Neuronal stem cell (in vitro differentiated cells): ENCODE results near the gene C2orf92.

Experiments used
- DNase-seq: peaks from one replicate; pipeline ENCODE4 v3.0.0-alpha.2; 2013; ENCODE audit warnings: low spot score
- H2AFZ ChIP-seq: one replicate; pipeline ENCODE4 v1.6.1; 2013; ENCODE audit warnings: mild to moderate bottlenecking, low read length, inconsistent platforms
- H2AK5ac ChIP-seq: 2 replicates; pipeline ENCODE4 v1.6.1; 2013; ENCODE audit warnings: low read depth, mild to moderate bottlenecking, inconsistent platforms, low read length, moderate library complexity, mixed read lengths
- H2BK120ac ChIP-seq: 2 replicates; pipeline ENCODE4 v1.6.1; 2013; ENCODE audit warnings: low read depth, mild to moderate bottlenecking, inconsistent platforms, low read length, moderate library complexity, mixed read lengths
- H2BK12ac ChIP-seq: one replicate; pipeline ENCODE4 v1.6.1; 2013; ENCODE audit warnings: low read length, inconsistent platforms
- H2BK15ac ChIP-seq: 2 replicates; pipeline ENCODE4 v1.6.1; 2013; ENCODE audit warnings: mild to moderate bottlenecking, low read length, inconsistent platforms, mixed read lengths
- H2BK5ac ChIP-seq: one replicate; pipeline ENCODE4 v1.6.1; 2013; ENCODE audit warnings: inconsistent platforms, mild to moderate bottlenecking, low read length, moderate library complexity
- H3K14ac ChIP-seq: one replicate; pipeline ENCODE4 v1.6.1; 2013; ENCODE audit warnings: low read length, inconsistent platforms
- H3K18ac ChIP-seq: 2 replicates; pipeline ENCODE4 v1.6.1; 2013; ENCODE audit warnings: low read length, inconsistent platforms
- H3K23ac ChIP-seq: 2 replicates; pipeline ENCODE4 v1.6.1; 2013; ENCODE audit warnings: low read depth, mild to moderate bottlenecking, mixed read lengths, low read length, inconsistent platforms; ENCODE audit not compliant: poor library complexity
- H3K27ac ChIP-seq: replicated peaks from 3 replicates; pipeline ENCODE4 v1.5.1; 2013; ENCODE audit warnings: low read length, inconsistent platforms
- H3K27me3 ChIP-seq, 3 experiments: 2 replicates each; pipeline ENCODE4 v1.6.1; 2013; ENCODE audit warnings: low read length in 3 of 3, mild to moderate bottlenecking in 2 of 3, inconsistent platforms in 1 of 3, low read depth in 1 of 3, mixed read lengths in 1 of 3, moderate library complexity in 1 of 3; ENCODE audit not compliant: control insufficient read depth in 3 of 3, insufficient read depth in 3 of 3
- H3K36me3 ChIP-seq, 2 donors: replicated peaks in 1 of 2; 2 replicates each; pipeline ENCODE4 v1.6.1; 2013; ENCODE audit warnings: low read length in 2 of 2; ENCODE audit not compliant: control insufficient read depth in 2 of 2, insufficient read depth in 2 of 2
- H3K4ac ChIP-seq: 2 replicates; pipeline ENCODE4 v1.6.1; 2013; ENCODE audit warnings: inconsistent platforms, mild to moderate bottlenecking, low read length, moderate library complexity
- H3K4me1 ChIP-seq, 2 donors: 1 replicate in 1 of 2; 2 replicates in 1 of 2; pipeline ENCODE4 v1.6.1; 2013; ENCODE audit warnings: low read length in 2 of 2, low read depth in 1 of 2; ENCODE audit not compliant: control insufficient read depth in 2 of 2, insufficient read depth in 1 of 2
- H3K4me2 ChIP-seq: one replicate; pipeline ENCODE4 v1.6.1; 2013; ENCODE audit warnings: mild to moderate bottlenecking, low read length, inconsistent platforms; ENCODE audit not compliant: insufficient read depth, poor library complexity, severe bottlenecking
- H3K4me3 ChIP-seq, 2 donors: 2 replicates each; pipeline ENCODE4 v1.5.1; 2013; ENCODE audit warnings: low read length in 2 of 2, mild to moderate bottlenecking in 2 of 2, inconsistent platforms in 1 of 2, moderate library complexity in 1 of 2
- H3K79me1 ChIP-seq: one replicate; pipeline ENCODE4 v1.6.1; 2013; ENCODE audit warnings: low read depth, mild to moderate bottlenecking, inconsistent platforms, low read length, moderate library complexity
- H3K9ac ChIP-seq: one replicate; pipeline ENCODE4 v1.6.1; 2013; ENCODE audit warnings: mild to moderate bottlenecking, low read depth, low read length, inconsistent platforms; ENCODE audit not compliant: poor library complexity
- H3K9me3 ChIP-seq, 2 donors: replicated peaks in 1 of 2; 2 replicates each; pipeline versions ENCODE3 to v1.6.1; 2013; ENCODE audit warnings: low read length in 2 of 2, mild to moderate bottlenecking in 2 of 2, inconsistent platforms in 1 of 2, low read depth in 1 of 2, mixed read lengths in 1 of 2, moderate library complexity in 1 of 2; ENCODE audit not compliant: control insufficient read depth in 2 of 2, insufficient read depth in 1 of 2
- H4K8ac ChIP-seq: one replicate; pipeline ENCODE4 v1.6.1; 2013; ENCODE audit warnings: low read depth, mild to moderate bottlenecking, inconsistent platforms, low read length, moderate library complexity
- H4K91ac ChIP-seq: one replicate; pipeline ENCODE4 v1.6.1; 2013; ENCODE audit warnings: low read length, low read depth, mild to moderate bottlenecking, inconsistent platforms; ENCODE audit not compliant: poor library complexity
- WGBS, 2 donors: extraction: QIAGEN DNeasy Blood & Tissue Kit; methylation state at CpG; one replicate each; pipeline ENCODE4 v1.1.7; 2013; ENCODE audit warnings: missing lambda C conversion rate in 2 of 2, mixed read lengths in 1 of 2; ENCODE audit not compliant: insufficient read length in 2 of 2, insufficient replicate concordance in 1 of 2; ENCODE audit errors: extremely low coverage in 2 of 2; 5-methylcytosine and 5-hydroxymethylcytosine counted together

The C2orf92 gene

DNA sequence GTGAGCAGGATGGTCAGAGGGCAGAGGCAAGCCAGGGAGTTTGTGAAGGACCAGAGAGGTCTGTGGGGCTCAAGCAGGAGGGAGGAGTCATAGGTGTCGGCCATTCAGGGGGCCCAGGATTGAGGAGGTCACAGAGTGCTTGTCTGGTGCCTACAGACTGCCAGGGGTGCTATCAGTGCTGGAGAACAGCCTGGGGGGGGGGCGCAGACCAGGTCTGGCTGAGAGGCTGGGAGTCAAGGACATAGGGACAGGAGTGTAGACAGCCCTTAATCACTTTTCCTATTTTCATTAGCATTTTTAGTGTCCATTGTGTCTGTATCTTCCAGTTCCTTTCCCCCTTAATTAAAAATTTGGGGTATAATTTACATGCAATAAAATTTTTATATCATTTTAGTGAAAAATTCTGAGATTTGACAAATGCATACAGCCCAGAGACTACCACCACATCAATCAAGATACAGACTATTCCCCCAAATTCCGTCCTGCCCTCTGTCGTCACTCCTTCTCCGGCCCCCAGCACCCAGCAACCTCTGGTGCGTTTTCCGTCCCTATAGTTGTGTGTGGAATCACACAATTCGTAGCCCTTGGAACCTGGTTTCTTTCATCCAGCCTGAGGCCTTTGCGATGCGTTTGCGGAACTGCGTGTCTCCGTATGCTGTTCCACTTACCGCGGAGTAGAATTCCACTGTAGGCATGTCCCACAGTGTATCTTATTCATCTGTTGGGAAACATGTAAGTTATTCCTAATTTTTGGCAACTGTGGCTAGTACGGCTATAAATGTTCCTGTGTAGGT, 50.0 kb downstream of the C2orf92 start:
- H3K4ac ChIP-seq: no peak overlapping the region
- no peak overlapping the region for H3K4me2 ChIP-seq
- H4K8ac ChIP-seq: no peak overlapping the region
- H3K18ac ChIP-seq: peak overlapping the region; percentile 25
- no peak overlapping the region for H3K14ac ChIP-seq
- H4K91ac ChIP-seq: no peak overlapping the region
- H2AFZ ChIP-seq: no peak overlapping the region
- peaks cover 2 to 4% of the 10 kb centered on the region in 2 donors for H3K4me1 ChIP-seq
- DNase-seq: no peak
- peak overlapping the region; percentile 34 for H2AK5ac ChIP-seq
- H3K9ac ChIP-seq: no peak overlapping the region
- H3K27me3 ChIP-seq: no peaks in the 10 kb centered on the region
- H2BK15ac ChIP-seq: no peak overlapping the region
- H3K36me3 ChIP-seq: no peaks in the 10 kb centered on the region
- no peak overlapping the region for H2BK5ac ChIP-seq
- H2BK120ac ChIP-seq: no peak overlapping the region
- H2BK12ac ChIP-seq: no peak overlapping the region
- H3K23ac ChIP-seq: no peak overlapping the region
- WGBS, 2 donors: no CpG with 5 or more reads among the region's 16 CpGs
- no peaks in the 10 kb centered on the region for H3K9me3 ChIP-seq
- no peak overlapping the region for H3K4me3 ChIP-seq
- no peaks in the 10 kb centered on the region for H3K79me1 ChIP-seq
- no peak overlapping the region for H3K27ac ChIP-seq

DNA sequence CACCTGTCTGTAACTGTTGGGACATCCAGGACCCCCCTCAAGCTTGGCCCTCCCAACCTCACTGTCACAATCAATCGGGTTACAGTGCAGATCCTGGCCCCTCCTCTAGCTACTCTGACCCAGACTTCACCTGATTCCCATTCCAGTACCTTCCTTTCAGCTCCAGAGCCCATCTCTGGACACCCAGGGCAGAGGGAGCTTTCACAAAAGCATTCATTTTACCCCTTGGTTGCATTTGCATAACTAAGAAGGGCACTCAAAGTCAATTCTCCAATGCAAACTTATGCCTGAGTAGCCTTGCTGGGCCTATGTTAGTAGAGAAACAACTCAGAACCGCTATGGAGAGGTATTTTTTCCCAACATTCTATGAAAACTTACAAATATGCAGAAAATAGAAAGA, 51.2 kb downstream of the C2orf92 start:
- Histone ChIP-seq H3K79me1 (no peaks in the 10 kb centered on the region), H3K36me3 (no peaks in the 10 kb centered on the region), H3K23ac (no peak overlapping the region), H4K8ac (no peak overlapping the region), H3K27me3 (no peaks in the 10 kb centered on the region), H4K91ac (no peak overlapping the region), H2BK5ac (no peak overlapping the region), H2BK15ac (no peak overlapping the region), H3K18ac (no peak overlapping the region), H2AK5ac (no peak overlapping the region), H3K9ac (no peak overlapping the region), H2BK12ac (no peak overlapping the region), H3K9me3 (no peaks in the 10 kb centered on the region), H3K4me3 (no peak overlapping the region), H3K4me2 (no peak overlapping the region), H3K14ac (no peak overlapping the region), H2BK120ac (no peak overlapping the region), H3K4ac (no peak overlapping the region), H3K4me1 (peaks cover 1 to 4% of the 10 kb centered on the region in 2 donors), H3K27ac (no peak overlapping the region), H2AFZ (no peak overlapping the region)
- DNase-seq: no peak
- WGBS, 2 donors: no CpG with 5 or more reads among the region's 2 CpGs

- Histone ChIP-seq H2BK5ac (no peak overlapping the region), H3K4me3 (no peak overlapping the region)
- WGBS, 2 donors: no CpG with 5 or more reads among the region's 6 CpGs
These were observed 52.7 kb downstream of the C2orf92 start for GRCh38 chr2:97722227-97722626.

GRCh38 chr2:97723156-97724072, 53.9 kb downstream of the C2orf92 start:
- H2BK15ac ChIP-seq: peak overlapping the region; percentile 46
- no peak overlapping the region for H3K9ac ChIP-seq
- H2AK5ac ChIP-seq: peak overlapping the region; percentile 85
- no peaks in the 10 kb centered on the region for H3K36me3 ChIP-seq
- no peak overlapping the region for H3K4me2 ChIP-seq
- no peak overlapping the region for H2BK120ac ChIP-seq
- no peak overlapping the region for H4K91ac ChIP-seq
- H3K18ac ChIP-seq: peak overlapping the region; percentile 65
- no peak overlapping the region for H3K27ac ChIP-seq
- H3K14ac ChIP-seq: no peak overlapping the region
- no peaks in the 10 kb centered on the region for H3K79me1 ChIP-seq
- H3K4ac ChIP-seq: no peak overlapping the region
- no peak overlapping the region for H2BK12ac ChIP-seq
- WGBS, 2 donors: no CpG with 5 or more reads among the region's 37 CpGs
- no peak overlapping the region for H2AFZ ChIP-seq
- no peaks in the 10 kb centered on the region for H3K27me3 ChIP-seq
- peak overlapping the region in 1 of 2 donors; percentile 47 for H3K4me3 ChIP-seq
- no peak for DNase-seq
- H2BK5ac ChIP-seq: no peak overlapping the region
- H3K23ac ChIP-seq: peak overlapping the region; percentile 93
- H4K8ac ChIP-seq: no peak overlapping the region
- H3K4me1 ChIP-seq: no peaks in the 10 kb centered on the region
- H3K9me3 ChIP-seq: peaks cover 0 to 2% of the 10 kb centered on the region in 2 donors

More at GRCh38 chr2:97722227-97722626, 52.7 kb downstream of the C2orf92 start:
- Histone ChIP-seq H2BK15ac (no peak overlapping the region), H3K4me2 (no peak overlapping the region), H3K27me3 (no peaks in the 10 kb centered on the region), H2BK120ac (no peak overlapping the region), H3K18ac (no peak overlapping the region), H3K4ac (no peak overlapping the region), H3K9ac (no peak overlapping the region), H3K14ac (no peak overlapping the region), H3K36me3 (no peaks in the 10 kb centered on the region), H3K27ac (no peak overlapping the region), H3K23ac (no peak overlapping the region), H3K4me1 (no peaks in the 10 kb centered on the region), H3K9me3 (peaks cover 0 to 2% of the 10 kb centered on the region in 2 donors), H3K79me1 (no peaks in the 10 kb centered on the region), H2AK5ac (no peak overlapping the region), H2BK12ac (no peak overlapping the region), H4K8ac (no peak overlapping the region), H2AFZ (no peak overlapping the region), H4K91ac (no peak overlapping the region)
- no peak for DNase-seq
